IMR-90 (cell line): ENCODE measurements around the gene ABCE1. TPM values are rescaled to one million over a fixed set of nuclear protein-coding genes. Genes with fewer than 3 reads are reported as not detected.
A peak's percentile ranks its signal among the peaks of the same experiment; 100 is the strongest.

ENCODE experiments used
- ATAC-seq: fragments of 200-7000 bp; cut with Tn5 transposase; 2 replicates; pipeline ENCODE4 v1.9.1; 2020; ENCODE audit warnings: low read depth, mild to moderate bottlenecking, moderate library complexity
- BruUV-seq: library from RNA; stranded (reverse); fragments of 400-500 nt; replicated peaks from 2 replicates; lab custom pipeline; 2021; lab: Mats Ljungman, UMichigan
- CTCF ChIA-PET: fragments of 300-600 bp; formaldehyde crosslinking; extraction: SDS; loops from one replicate; lab custom pipeline; 2021; ENCODE audit warnings: antibody characterized with exemption; lab: Yijun Ruan, JAX
- POLR2A ChIA-PET: fragments of 300-600 bp; sonication (Branson Sonifier 250); formaldehyde crosslinking; loops from one replicate; lab custom pipeline; 2022; ENCODE audit warnings: antibody characterized with exemption; ENCODE audit not compliant: unreplicated experiment; lab: Charles Lee
- DNase-seq: peaks from one replicate; pipeline ENCODE4 v3.0.0; 2013
- H2AFZ ChIP-seq: replicated peaks from 2 replicates; pipeline ENCODE3; 2013; ENCODE audit warnings: low read length, mild to moderate bottlenecking; ENCODE audit not compliant: poor library complexity
- H2AK5ac ChIP-seq: 2 replicates; pipeline ENCODE4 v1.6.1; 2013; ENCODE audit warnings: low read depth, low read length, inconsistent platforms
- H2AK9ac ChIP-seq: replicated peaks from 2 replicates; pipeline ENCODE3; 2013; ENCODE audit warnings: mild to moderate bottlenecking, low read depth, low read length, moderate library complexity; ENCODE audit not compliant: poor library complexity
- H2BK120ac ChIP-seq: 2 replicates; pipeline ENCODE4 v1.6.1; 2013; ENCODE audit warnings: low read depth, low read length, inconsistent platforms
- H2BK15ac ChIP-seq: 3 replicates; pipeline ENCODE4 v1.6.1; 2013; ENCODE audit warnings: low read depth, low read length, inconsistent platforms
- H2BK20ac ChIP-seq: 2 replicates; pipeline ENCODE4 v1.6.1; 2013; ENCODE audit warnings: low read depth, mild to moderate bottlenecking, inconsistent platforms, low read length, moderate library complexity
- H2BK5ac ChIP-seq: 2 replicates; pipeline ENCODE4 v1.6.1; 2013; ENCODE audit warnings: mild to moderate bottlenecking, low read depth, low read length, inconsistent platforms; ENCODE audit not compliant: poor library complexity, severe bottlenecking
- H3K14ac ChIP-seq: replicated peaks from 2 replicates; pipeline ENCODE4 v1.6.1; 2013; ENCODE audit warnings: low read depth, low read length, inconsistent platforms
- H3K18ac ChIP-seq: 2 replicates; pipeline ENCODE4 v1.6.1; 2013; ENCODE audit warnings: low read depth, low read length, control low read depth
- H3K23ac ChIP-seq: 2 replicates; pipeline ENCODE4 v1.6.1; 2013; ENCODE audit warnings: low read depth, low read length, inconsistent platforms
- H3K27ac ChIP-seq: 2 replicates; pipeline ENCODE4 v1.5.1; 2013; ENCODE audit warnings: mild to moderate bottlenecking, control low read depth, low read length; ENCODE audit not compliant: insufficient read depth
- H3K27me3 ChIP-seq: 2 replicates; pipeline ENCODE4 v1.6.1; 2013; ENCODE audit warnings: low read length; ENCODE audit not compliant: control insufficient read depth, insufficient read depth
- H3K36me3 ChIP-seq: 2 replicates; pipeline ENCODE4 v1.6.1; 2013; ENCODE audit warnings: low read length, mixed read lengths; ENCODE audit not compliant: control insufficient read depth, insufficient read depth
- H3K4ac ChIP-seq: 2 replicates; pipeline ENCODE4 v1.6.1; 2013; ENCODE audit warnings: low read depth, low read length, inconsistent platforms
- H3K4me1 ChIP-seq: 2 replicates; pipeline ENCODE4 v1.6.1; 2013; ENCODE audit warnings: low read length, mixed read lengths; ENCODE audit not compliant: control insufficient read depth, insufficient read depth
- H3K4me2 ChIP-seq: 2 replicates; pipeline ENCODE4 v1.6.1; 2013; ENCODE audit warnings: low read depth, mild to moderate bottlenecking, control low read depth, low read length, moderate library complexity
- H3K4me3 ChIP-seq: 2 replicates; pipeline ENCODE4 v1.5.1; 2013; ENCODE audit warnings: low read depth, mild to moderate bottlenecking, control low read depth, low read length, moderate library complexity; ENCODE audit not compliant: insufficient read depth
- H3K56ac ChIP-seq: 2 replicates; pipeline ENCODE4 v1.6.1; 2013; ENCODE audit warnings: low read length, inconsistent platforms; ENCODE audit not compliant: insufficient read depth; ENCODE audit errors: extremely low read depth
- H3K79me1 ChIP-seq, 2 experiments: 2 replicates each; pipeline ENCODE4 v1.6.1; 2013; ENCODE audit warnings: low read length in 2 of 2, inconsistent platforms in 1 of 2, low read depth in 1 of 2
- H3K9ac ChIP-seq: 2 replicates; pipeline ENCODE4 v1.6.1; 2013; ENCODE audit warnings: low read depth, low read length, control low read depth
- H3K9me1 ChIP-seq: 2 replicates; pipeline ENCODE4 v1.6.1; 2013; ENCODE audit warnings: low read length, inconsistent platforms; ENCODE audit not compliant: insufficient read depth
- H3K9me3 ChIP-seq: 2 replicates; pipeline ENCODE4 v1.6.1; 2013; ENCODE audit warnings: low read length; ENCODE audit not compliant: control insufficient read depth, insufficient read depth
- H4K20me1 ChIP-seq: 2 replicates; pipeline ENCODE4 v1.6.1; 2013; ENCODE audit warnings: low read length, inconsistent platforms; ENCODE audit not compliant: insufficient read depth
- H4K5ac ChIP-seq: 2 replicates; pipeline ENCODE4 v1.6.1; 2013; ENCODE audit warnings: mild to moderate bottlenecking, low read depth, low read length, control low read depth
- H4K8ac ChIP-seq, 2 experiments: 2 replicates each; pipeline ENCODE4 v1.6.1; 2013; ENCODE audit warnings: low read depth in 2 of 2, low read length in 2 of 2, control low read depth in 1 of 2, inconsistent platforms in 1 of 2
- H4K91ac ChIP-seq: 2 replicates; pipeline ENCODE4 v1.6.1; 2013; ENCODE audit warnings: low read depth, low read length, inconsistent platforms; ENCODE audit not compliant: insufficient read depth
- BHLHE40 ChIP-seq: fragments of 150-350 bp; IDR thresholded peaks from 2 replicates; pipeline ENCODE4 v1.6.1; 2016; ENCODE audit warnings: mild to moderate bottlenecking, low read depth, low read length
- CEBPB ChIP-seq: IDR thresholded peaks from 2 replicates; pipeline ENCODE4 v1.6.1; 2012; ENCODE audit warnings: low read depth, low read length, improper control_type of control experiment
- ELK1 ChIP-seq: fragments of 150-350 bp; IDR thresholded peaks from 2 replicates; pipeline ENCODE4 v1.6.1; 2016; ENCODE audit warnings: low read depth, mild to moderate bottlenecking, low read length, moderate library complexity, borderline replicate concordance
- MAZ ChIP-seq: IDR thresholded peaks from 2 replicates; pipeline ENCODE4 v1.6.1; 2012; ENCODE audit warnings: low read depth, mild to moderate bottlenecking, low read length, improper control_type of control experiment, moderate library complexity, borderline replicate concordance
- MXI1 ChIP-seq: IDR thresholded peaks from 2 replicates; pipeline ENCODE4 v1.6.1; 2012; ENCODE audit warnings: low read depth, mild to moderate bottlenecking, low read length, moderate library complexity, borderline replicate concordance
- RCOR1 ChIP-seq: IDR thresholded peaks from 2 replicates; pipeline ENCODE4 v1.6.1; 2012; ENCODE audit warnings: mild to moderate bottlenecking, low read length, improper control_type of control experiment; ENCODE audit not compliant: insufficient replicate concordance
- RFX5 ChIP-seq: IDR thresholded peaks from 2 replicates; pipeline ENCODE4 v1.8.0; 2012; ENCODE audit warnings: low read depth, mild to moderate bottlenecking, low read length, moderate library complexity
- WGBS, 2 experiments: methylation state at CpG; one replicate each; pipeline versions ENCODE4 v1.1.5 to v1.1.7; 2013; ENCODE audit warnings: missing lambda C conversion rate in 2 of 2; ENCODE audit not compliant: insufficient read length in 1 of 2; ENCODE audit errors: extremely low coverage in 2 of 2; 5-methylcytosine and 5-hydroxymethylcytosine counted together
- dilution Hi-C: fragments of 300-500 bp; cut with HindIII; formaldehyde crosslinking; loops from one replicate; pipeline ENCODE4 v1.14.3; 2018; ENCODE audit warnings: low sequenced_read_pairs; ENCODE audit not compliant: unreplicated experiment
- in situ Hi-C: fragments of 300-500 bp; cut with MboI; formaldehyde crosslinking; loops from 3 replicates; pipeline ENCODE4 v1.14.3; 2019; ENCODE audit warnings: low sequenced_read_pairs, inconsistent platforms, mixed read lengths
- intact Hi-C: fragments of 100-400 bp; cut with micrococcal nuclease; formaldehyde crosslinking; loops from 2 replicates; pipeline ENCODE4 v1.10.0; 2022
- polyA plus RNA-seq, 3 experiments: library from polyadenylated mRNA; depleted of rRNA; stranded (reverse); fragments of >200 nt; gene quantifications; 2 replicates each; pipeline ENCODE4 v1.2.3, GENCODE V29; 2012; ENCODE audit warnings: low replicate concordance in 1 of 3
- total RNA-seq: library from RNA; depleted of rRNA; stranded (reverse); fragments of >200 nt; gene quantifications from 2 replicates; pipeline ENCODE4 v1.2.3, GENCODE V29; 2012

ABCE1 gene
- total and polyA plus RNA-seq, 2 of the 4 experiments (the other 2 are of a cell fraction): 54.5 to 219 TPM

GRCh38 chr4:145083891-145084605 lies 14.1 kb upstream of the ABCE1 start:
- no peak overlapping the region for H2AFZ ChIP-seq
- H3K9ac ChIP-seq: no peak overlapping the region
- H4K20me1 ChIP-seq: no peaks in the 10 kb centered on the region
- H2AK9ac ChIP-seq: no peak overlapping the region
- DNase-seq (peak; percentile 47), ATAC-seq (no peak)
- H3K79me1 ChIP-seq: peaks cover 9 to 23% of the 10 kb centered on the region in 2 experiments; a peak in 3 of 4 replicates
- no peaks in the 10 kb centered on the region; the same call in 1 of the 2 replicates for H3K9me1 ChIP-seq
- peaks cover 1% of the 10 kb centered on the region; the same call in 1 of the 2 replicates for H3K36me3 ChIP-seq
- no peaks in the 10 kb centered on the region; the same call in 1 of the 2 replicates for H3K4me1 ChIP-seq
- no peak overlapping the region for H2AK5ac ChIP-seq
- dilution Hi-C loops: no loop called here
- no peak overlapping the region for H2BK15ac ChIP-seq
- no peak overlapping the region for H2BK5ac ChIP-seq
- no peaks in the 10 kb centered on the region for H3K27me3 ChIP-seq
- H2BK120ac ChIP-seq: no peak overlapping the region
- H3K4me2 ChIP-seq: no peak overlapping the region
- in situ Hi-C loops: no loop called here
- no peak overlapping the region for H2BK20ac ChIP-seq
- no peak for TF ChIP-seq RCOR1
- TF ChIP-seq MAZ: no peak
- peak; percentile 72; the same call in 1 of the 2 replicates for TF ChIP-seq CEBPB
- no peak for TF ChIP-seq ELK1
- TF ChIP-seq MXI1: no peak
- TF ChIP-seq BHLHE40: peak; percentile 38; the same call in 1 of the 2 replicates
- TF ChIP-seq RFX5: no peak
- no peak overlapping the region for H4K5ac ChIP-seq
- intact Hi-C loops: no loop called here
- H4K8ac ChIP-seq: no peak overlapping the region
- no TSS peak for BruUV-seq
- no peak overlapping the region for H3K23ac ChIP-seq
- POLR2A ChIA-PET: no interaction called here
- no peak overlapping the region for H3K4me3 ChIP-seq
- no peak overlapping the region for H3K18ac ChIP-seq
- CTCF ChIA-PET: no interaction called here
- no CpG with 5 or more reads among the region's 1 CpG for WGBS, 2 experiments
- H4K91ac ChIP-seq: no peak overlapping the region
- H3K56ac ChIP-seq: no peak overlapping the region
- no peaks in the 10 kb centered on the region for H3K9me3 ChIP-seq
- H3K27ac ChIP-seq: no peak overlapping the region
- H3K4ac ChIP-seq: no peak overlapping the region
- no peak overlapping the region for H3K14ac ChIP-seq
